NB4 (cell line): ENCODE data around the gene YWHAQ.

ENCODE experiments used
- MYC ChIP-seq: IDR thresholded peaks from 2 replicates; pipeline ENCODE4 v1.6.1; 2011; ENCODE audit warnings: low read depth, low read length
- POLR2A ChIP-seq: IDR thresholded peaks from 2 replicates; pipeline ENCODE4 v1.6.1; 2011; ENCODE audit warnings: mild to moderate bottlenecking; ENCODE audit not compliant: insufficient read length; ENCODE audit errors: extremely low read depth
- TF ChIP-seq, protein P1 (sequence below): IDR thresholded peaks from one replicate; pipeline ENCODE4 v1.5.1; 2012; ENCODE audit warnings: low read depth, low read length
- TF ChIP-seq, protein P2 (sequence below): IDR thresholded peaks from 2 replicates; pipeline ENCODE4 v1.6.1; 2011; ENCODE audit warnings: low read depth, low read length

DNA sequence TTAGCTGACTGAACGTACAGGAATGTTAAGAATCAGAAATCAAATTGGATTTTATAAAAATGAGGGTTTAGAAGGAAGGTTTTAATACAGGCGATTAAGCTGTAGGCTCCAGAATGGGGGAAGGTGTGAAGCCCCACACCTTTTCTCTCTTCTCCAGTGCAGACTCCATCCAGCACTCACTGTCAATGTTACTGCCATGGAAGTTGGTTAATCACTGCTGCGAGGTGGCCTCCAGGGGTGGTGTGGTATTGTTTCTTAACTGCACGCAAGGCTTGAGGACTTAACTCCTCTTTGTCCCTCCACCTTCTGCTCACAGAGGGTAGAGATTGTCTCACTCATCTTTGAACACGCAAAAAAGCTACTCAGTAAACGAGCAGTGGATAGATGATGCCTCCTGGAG lies 26.9 kb upstream of the YWHAQ start:
- TF ChIP-seq, protein P1, sequence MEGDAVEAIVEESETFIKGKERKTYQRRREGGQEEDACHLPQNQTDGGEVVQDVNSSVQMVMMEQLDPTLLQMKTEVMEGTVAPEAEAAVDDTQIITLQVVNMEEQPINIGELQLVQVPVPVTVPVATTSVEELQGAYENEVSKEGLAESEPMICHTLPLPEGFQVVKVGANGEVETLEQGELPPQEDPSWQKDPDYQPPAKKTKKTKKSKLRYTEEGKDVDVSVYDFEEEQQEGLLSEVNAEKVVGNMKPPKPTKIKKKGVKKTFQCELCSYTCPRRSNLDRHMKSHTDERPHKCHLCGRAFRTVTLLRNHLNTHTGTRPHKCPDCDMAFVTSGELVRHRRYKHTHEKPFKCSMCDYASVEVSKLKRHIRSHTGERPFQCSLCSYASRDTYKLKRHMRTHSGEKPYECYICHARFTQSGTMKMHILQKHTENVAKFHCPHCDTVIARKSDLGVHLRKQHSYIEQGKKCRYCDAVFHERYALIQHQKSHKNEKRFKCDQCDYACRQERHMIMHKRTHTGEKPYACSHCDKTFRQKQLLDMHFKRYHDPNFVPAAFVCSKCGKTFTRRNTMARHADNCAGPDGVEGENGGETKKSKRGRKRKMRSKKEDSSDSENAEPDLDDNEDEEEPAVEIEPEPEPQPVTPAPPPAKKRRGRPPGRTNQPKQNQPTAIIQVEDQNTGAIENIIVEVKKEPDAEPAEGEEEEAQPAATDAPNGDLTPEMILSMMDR, result no peak
- TF ChIP-seq POLR2A (no peak), MYC (no peak)
- TF ChIP-seq, protein P2, sequence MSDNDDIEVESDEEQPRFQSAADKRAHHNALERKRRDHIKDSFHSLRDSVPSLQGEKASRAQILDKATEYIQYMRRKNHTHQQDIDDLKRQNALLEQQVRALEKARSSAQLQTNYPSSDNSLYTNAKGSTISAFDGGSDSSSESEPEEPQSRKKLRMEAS, result no peak
